Stimulated activated CD4-positive, alpha-beta T cell treated with anti-CD3 and anti-CD28 coated beads, Interleukin-15, amount 100 ng/mL, for 24 hours (primary cell): Measurements from ENCODE around the gene GRAP2.

ENCODE experiments used
- DNase-seq: peaks from one replicate; pipeline ENCODE4 v3.0.0-alpha.2; 2020

The GRAP2 gene

GRCh38 chr22:39997421-39997820 lies 96.5 kb downstream of the GRAP2 start:
- DNase-seq, result no peak

- no peak for DNase-seq
Measured at GRCh38 chr22:39997939-39998726, 97.2 kb downstream of the GRAP2 start.

- DNase-seq, result no peak
Measured at GRCh38 chr22:39999144-39999757, 98.4 kb downstream of the GRAP2 start.

- DNase-seq, result no peak
Measured at GRCh38 chr22:40000171-40000570, 99.3 kb downstream of the GRAP2 start.

DNA sequence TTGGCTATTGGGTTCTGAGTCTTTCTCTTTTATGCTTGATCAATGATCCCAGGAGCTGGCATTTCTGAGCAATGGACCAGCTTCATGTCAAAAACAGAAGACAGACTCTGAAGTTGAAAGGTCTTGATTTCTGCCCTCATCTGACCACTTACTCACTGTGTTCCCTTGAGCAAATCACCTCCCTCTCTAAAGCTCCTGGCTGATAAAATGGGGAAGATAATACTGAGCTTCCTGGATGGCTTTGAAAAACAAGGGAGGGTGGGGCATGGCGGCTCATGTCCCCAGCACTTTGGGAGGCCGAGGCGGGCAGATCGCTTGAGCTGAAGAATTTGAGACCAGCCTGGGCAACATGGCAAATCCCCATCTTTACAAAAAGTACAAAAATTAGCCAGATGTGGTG lies 100.2 kb downstream of the GRAP2 start:
- no peak for DNase-seq

DNA sequence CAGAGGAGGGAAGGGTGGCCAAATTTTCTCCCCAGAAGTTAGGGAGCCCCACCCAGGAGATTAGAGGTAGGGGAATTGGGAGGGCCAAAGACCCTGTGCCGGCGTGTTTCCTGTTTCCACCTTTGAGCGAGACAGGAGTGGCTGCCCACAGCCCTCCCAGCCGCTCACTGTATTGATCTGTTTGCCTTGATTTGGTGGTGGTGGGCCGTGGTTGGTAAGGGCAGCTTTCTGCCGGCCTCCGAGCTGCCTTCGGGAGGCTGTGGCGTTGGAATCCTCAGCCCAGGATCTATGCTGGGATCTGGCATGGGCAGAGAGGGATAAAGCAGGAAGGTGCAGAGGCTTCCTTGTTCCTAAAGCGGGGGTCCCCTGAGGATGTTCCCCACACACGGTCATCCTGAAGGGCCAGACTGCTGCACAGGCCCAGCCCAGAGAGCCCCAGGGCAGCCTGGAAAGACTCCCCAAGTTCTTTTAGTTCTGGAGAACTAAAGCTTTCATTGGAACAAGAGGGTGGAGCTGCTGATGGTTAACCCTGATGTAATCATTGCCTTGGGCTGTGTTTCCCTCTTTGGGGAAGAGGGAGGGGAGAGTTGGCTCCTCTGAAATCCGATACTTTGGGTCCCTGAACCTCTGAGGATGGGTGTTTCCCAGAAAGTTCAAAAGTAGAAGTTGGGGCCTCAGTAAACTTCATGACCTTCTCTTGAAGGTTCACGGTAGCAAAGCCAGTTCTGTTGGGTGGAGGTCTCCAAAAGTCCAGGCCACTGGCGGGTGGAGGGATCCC lies 101.1 kb downstream of the GRAP2 start:
- DNase-seq, result no peak

GRCh38 chr22:40002935-40003715 lies 102.2 kb downstream of the GRAP2 start:
- no peak for DNase-seq

DNA sequence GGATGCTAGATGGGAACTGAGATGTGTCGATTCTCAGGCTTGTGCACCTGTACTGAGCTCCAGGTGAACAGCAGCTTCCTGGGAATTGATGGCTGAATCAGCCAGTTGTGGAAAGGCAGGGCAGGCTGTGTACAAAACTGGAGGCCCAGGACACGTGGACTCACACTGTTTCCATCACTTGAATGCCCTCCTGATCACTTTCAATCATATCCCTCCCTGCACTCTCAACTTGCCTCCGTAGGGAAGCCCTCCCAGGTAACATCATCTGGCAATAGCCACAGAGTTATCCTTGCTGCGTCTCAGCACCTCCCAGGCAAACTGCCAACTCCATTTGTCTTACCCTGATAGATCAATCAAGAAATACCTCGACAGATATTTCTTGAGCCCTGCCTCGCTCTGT lies 104.0 kb downstream of the GRAP2 start:
- DNase-seq, result no peak

GRCh38 chr22:40006641-40007040 lies 105.8 kb downstream of the GRAP2 start:
- no peak for DNase-seq

DNA sequence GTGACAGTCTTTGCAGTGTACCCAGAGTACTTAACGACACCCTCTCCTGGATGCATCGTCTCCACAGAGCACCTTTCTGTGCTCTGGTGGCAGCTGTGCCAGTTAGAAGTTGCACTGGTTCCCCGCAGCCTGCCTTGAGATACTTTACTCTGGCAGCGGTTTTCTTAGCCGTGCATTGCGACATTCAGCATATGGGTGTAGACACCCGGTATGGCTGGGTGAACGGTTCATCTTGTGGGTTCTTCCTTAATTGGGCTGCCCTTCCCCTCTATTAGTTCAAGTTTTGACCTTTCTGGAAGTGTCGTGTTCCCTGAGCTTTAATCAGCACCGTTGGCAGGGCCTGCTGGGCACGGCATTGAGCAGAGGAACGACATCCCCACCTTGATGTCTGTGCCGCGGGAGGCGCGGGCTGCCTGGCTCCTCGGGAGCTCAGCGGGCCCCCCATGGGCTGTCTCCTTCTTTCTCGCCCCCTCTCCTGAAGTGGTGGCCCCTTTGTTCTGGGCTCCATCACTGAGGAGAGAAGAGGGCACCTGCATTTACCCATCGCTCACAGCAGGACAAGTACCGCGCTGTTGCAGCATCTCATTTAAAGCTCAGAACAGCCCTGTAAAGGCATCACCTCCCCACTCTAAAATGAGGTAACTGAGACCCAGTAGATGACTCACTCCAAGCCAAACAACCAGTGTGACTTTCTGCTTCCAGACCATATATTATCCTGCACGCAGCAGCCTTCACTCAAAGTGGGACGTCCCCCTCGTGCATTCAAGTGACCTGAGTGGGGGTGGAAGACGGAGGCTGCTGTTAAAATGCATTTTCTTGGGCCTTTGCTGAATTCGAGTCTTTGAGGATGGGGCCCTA lies 107.2 kb downstream of the GRAP2 start:
- no peak for DNase-seq

DNA sequence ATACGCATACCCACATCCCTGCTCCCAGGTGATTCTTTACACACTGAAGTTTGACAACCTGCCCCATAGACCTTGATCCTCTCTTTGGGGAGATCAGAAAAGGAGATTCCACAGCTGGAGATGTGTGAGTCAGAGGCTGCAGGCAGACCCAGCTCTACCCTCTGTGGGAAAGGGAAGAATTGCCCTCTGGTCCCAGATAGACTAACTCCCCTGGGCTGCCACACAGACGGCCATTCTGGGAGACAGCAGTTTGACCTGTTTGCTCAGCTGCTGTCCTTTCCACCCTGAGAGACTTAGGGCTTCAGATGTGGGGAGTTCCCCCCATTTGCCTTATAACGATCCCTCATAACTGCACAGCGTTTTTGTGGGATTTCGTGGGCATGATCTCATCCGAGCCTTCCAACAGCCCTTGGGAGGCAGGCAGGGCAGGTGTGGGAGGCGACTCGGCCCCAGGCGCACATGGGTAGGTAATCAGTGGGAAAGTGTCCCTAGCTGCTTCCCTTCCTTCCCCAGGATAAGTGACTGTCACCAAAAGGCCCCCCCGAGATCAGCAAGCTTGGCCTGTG lies 107.9 kb downstream of the GRAP2 start:
- no peak for DNase-seq

DNA sequence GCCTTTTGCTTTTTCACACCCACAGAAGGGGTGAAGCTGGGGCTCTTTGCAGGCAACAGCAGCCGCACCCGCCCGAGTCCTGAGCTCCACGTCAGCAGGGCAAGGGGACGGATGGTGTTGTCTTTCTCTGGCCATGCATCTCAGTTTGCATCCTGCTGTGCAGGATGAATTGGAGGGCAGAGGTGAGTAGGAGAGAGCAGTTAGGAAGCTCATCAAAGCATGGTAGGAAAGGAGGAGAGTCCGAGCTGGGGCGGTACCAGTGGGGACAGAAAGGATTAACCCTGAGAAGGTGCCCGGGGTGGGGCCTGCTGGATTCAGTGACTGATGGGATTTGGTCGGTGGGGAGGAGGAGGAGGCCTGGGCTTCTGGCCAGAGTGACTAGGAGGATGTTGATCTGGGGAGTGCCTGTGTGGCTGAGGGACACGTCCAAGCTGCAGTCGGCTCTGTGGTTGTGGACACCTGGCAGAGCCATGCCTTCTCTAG lies 108.4 kb downstream of the GRAP2 start:
- DNase-seq, result no peak

DNA sequence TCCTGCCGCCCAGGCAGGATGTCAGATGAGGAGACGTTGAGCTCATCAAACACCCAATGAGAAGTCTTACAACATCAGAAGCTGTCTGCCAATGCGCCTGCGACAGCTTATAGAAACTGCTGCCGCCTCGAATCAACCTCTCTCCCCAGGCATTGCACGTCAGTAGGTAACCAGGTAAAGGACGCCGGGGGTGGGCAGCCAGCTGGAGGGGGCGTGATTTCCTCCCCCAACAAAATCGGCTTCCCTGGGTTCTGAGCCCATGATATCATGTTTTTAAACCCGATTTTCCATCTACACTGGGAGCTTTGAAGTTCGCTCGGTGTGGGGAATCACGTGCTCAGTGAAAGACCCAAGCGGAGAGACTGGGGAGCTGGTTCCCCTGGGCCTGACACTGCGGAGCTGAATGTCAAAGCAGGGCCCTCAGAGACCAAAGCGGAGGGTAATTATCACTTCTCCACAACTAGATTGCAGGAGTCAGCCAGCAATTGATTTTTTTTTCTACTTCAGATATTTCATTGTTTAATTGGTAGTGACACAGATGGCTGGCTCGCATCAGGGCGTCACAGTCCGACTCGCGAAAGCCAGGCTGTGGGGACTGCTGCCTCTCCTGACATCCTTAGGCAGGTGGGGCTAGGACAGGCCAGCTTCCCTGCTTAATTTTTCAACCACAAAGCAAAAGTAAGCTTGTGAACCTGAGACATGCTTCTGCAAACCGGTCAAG lies 109.2 kb downstream of the GRAP2 start:
- peak; percentile 34 for DNase-seq

DNA sequence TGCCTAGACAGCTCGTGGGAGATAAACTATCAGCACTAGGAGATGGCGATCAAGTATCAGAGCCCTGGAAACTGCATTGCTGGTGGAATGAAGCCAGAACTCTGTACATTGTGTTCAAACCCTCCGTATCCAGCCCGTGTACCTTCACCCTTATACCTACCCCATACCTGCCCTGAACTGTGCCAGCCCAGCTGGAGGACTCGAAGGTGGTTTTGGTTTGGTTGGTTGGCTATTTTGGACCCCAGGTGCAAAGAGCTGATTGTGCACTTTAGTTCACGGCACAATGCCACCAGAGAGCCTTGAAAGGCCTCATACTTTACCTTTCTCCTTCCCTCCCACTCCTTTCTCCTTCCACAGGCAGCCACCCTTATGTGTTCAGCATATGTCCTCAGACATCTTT lies 109.9 kb downstream of the GRAP2 start:
- no peak for DNase-seq

- no peak for DNase-seq
Measured at GRCh38 chr22:40014667-40015248, 113.9 kb downstream of the GRAP2 start.

GRCh38 chr22:40015358-40015976 lies 114.6 kb downstream of the GRAP2 start:
- DNase-seq, result no peak

DNA sequence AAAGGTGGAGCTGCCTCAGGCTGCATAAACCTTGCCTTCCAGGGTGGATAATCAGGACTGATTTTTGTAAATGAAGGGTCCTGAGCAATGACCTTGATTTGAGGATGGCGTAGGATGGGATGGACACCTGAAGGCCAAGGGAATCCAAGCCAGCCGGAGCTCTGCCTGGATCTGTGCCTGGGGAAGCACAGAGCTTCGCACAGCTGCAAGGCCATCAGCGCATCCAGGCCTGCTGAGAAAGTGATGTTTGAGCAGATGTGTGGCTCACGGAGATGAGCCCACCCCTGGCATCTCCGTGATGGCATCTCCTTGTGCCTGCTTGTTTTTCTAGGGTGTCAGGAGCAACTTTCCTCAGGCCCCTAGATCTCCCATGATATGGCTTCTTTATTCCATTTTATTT lies 117.2 kb downstream of the GRAP2 start:
- DNase-seq, result no peak

- no peak for DNase-seq
Measured at GRCh38 chr22:40019100-40019499, 118.2 kb downstream of the GRAP2 start.

DNA sequence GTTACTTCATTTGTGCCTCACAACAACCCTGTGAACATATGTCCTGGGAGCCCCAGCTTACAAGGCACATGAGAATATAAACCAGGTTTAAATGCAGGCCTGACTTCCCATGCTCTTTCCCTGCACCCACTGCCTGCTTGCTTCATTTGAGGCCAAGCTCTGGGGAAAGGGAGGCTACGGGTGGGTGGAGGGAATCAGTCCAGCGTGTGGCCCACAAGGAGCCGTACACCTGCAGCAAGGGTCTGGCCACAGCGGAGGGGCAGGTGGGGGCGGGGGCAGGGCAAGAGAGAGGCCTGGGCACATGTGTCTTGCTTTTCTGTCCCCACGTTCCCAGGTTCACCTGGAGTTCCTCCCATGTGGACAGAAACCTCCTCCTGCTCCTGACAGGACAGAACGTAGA lies 120.1 kb downstream of the GRAP2 start:
- no peak for DNase-seq

DNA sequence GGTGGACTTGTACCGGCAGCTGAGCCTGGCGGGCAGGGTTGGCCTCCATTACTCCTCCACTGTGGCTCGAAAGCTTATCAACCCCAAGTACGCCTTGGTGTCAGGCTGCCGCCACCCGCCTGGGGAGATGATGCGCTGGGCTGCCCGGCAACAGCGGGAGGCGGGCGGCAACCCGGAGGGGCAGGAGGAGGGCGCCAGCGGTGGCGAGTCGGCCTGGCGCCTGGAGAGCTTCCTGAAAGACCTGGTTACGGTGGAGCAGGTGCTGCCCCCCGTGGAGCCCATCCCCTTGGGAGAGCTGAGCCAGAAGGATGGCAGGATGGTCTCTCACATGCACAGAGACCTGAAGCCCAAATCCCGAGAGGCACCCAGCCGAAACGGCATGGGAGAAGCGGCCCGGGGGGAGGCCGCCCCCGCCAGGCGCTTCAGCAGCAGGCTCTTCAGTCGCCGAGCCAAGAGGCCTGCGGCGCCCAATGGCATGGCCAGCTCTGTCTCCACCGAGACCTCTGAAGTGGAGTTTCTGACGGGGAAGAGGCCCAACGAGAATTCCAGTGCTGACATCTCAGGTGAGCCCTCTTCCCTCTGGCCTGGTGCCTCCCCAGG lies 120.6 kb downstream of the GRAP2 start:
- DNase-seq, result no peak
